ENCODE data around the gene BARHL1.

The BARHL1 gene

DNA sequence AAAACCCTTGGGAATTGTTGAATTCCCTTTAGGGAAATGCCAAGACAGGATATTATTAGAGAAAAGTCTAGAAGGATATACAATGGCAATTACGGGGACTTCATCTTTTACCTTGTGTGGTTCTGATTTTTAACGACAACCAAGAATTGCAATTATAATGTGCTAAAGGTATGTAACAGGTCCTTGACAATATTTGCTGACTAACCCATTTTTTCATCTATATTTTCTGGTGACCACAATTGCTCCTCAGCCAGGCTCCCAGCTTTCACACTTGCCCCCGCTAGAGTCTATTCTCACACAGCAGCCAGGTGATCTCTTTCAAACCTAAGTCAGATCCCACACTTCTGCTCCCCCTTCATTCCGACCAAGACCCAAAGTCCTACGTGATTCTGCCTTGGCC lies 34.3 kb downstream of the BARHL1 start:
- TF ChIP-seq CTCF (IDR thresholded peaks at IDR 0.05) = no peak
- H3K27ac ChIP-seq = no peak overlapping the region

DNA sequence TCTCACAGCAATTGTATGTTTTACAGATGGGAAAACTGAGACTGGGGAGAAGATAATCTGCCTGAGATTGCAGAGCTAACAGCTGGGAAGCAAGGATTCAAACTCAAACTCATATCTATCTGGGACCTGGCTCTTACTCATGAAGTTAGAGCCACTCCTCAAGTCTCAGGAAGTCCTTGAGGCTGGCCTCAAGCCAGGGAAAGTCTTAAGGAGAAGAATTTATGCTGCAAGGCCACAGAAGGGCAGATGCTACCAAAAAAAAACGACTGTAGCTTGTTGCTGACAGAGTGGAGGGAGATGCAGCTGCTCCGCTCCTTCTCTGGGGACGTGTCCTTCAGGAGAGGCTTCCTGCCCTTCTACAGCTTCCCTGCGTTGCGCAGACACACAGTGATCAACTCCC lies 39.8 kb downstream of the BARHL1 start:
- TF ChIP-seq CTCF (IDR thresholded peaks at IDR 0.05) (no peak), ZFX (IDR thresholded peaks at IDR 0.05; ENCODE audit: borderline replicate concordance) (no peak)
- no peak overlapping the region for H3K27ac ChIP-seq

DNA sequence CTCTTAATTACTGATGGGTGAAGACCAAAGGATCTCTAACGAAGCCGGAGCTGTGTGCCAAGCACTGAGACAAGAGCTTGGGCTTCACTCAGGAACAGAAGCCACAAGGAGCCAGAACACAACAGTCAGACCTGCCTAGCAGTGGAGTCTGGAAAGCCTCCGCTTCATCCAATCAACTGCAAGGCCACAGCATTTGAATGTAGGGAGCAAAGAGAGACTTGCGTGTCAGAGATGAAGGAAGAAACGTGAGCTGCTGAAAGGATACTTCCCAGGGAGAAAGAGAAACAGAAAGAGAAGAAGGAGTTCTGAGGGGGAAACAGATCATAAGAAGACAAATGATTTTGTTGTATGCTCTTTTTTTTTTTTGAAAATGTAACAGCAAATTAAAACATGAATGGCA lies 43.9 kb downstream of the BARHL1 start:
- TF ChIP-seq ZFX (IDR thresholded peaks at IDR 0.05; ENCODE audit: borderline replicate concordance) (no peak), CTCF (IDR thresholded peaks at IDR 0.05) (no peak)
- no peak overlapping the region for H3K27ac ChIP-seq

GRCh38 chr9:132627106-132627505 lies 44.7 kb downstream of the BARHL1 start:
- no peak overlapping the region for H3K27ac ChIP-seq
- no peak for TF ChIP-seq ZFX (IDR thresholded peaks at IDR 0.05; ENCODE audit: borderline replicate concordance)
- no peak for TF ChIP-seq CTCF (IDR thresholded peaks at IDR 0.05)

GRCh38 chr9:132627594-132627993 lies 45.2 kb downstream of the BARHL1 start:
- H3K27ac ChIP-seq = no peak overlapping the region
- TF ChIP-seq CTCF (IDR thresholded peaks at IDR 0.05) (no peak), ZFX (IDR thresholded peaks at IDR 0.05; ENCODE audit: borderline replicate concordance) (no peak)

GRCh38 chr9:132628746-132629145 lies 46.3 kb downstream of the BARHL1 start:
- no peak overlapping the region for H3K27ac ChIP-seq
- TF ChIP-seq ZFX (IDR thresholded peaks at IDR 0.05; ENCODE audit: borderline replicate concordance) = no peak
- no peak for TF ChIP-seq CTCF (IDR thresholded peaks at IDR 0.05)

DNA sequence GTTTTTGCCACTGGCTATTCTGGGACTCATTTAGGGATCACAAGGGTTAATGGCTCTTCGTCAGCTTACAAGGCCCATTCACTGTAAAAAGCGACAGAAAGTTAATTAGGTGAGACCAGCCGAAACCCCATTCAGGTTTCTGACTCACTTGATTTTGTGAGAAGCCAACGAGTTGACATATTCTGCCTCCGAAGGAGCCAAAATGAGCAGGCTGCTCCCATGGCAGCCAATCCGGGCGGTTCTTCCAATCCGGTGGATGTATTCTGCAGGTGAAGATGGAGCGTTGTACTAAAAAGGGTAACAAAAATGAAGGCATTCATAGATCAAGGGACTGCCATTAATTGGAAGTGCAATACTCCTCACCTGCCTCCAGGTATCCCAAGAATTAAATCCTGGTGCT lies 47.7 kb downstream of the BARHL1 start:
- H3K27ac ChIP-seq = no peak overlapping the region
- no peak for TF ChIP-seq ZFX (IDR thresholded peaks at IDR 0.05; ENCODE audit: borderline replicate concordance)
- TF ChIP-seq CTCF (IDR thresholded peaks at IDR 0.05) = no peak
